HepG2 (cell line): ENCODE data around the gene PSG6. TPM values are rescaled to one million over a fixed set of nuclear protein-coding genes. Genes with fewer than 3 reads are reported as not detected.
"Not testable (repeated sequence)": the region's sequence is repeated elsewhere in the genome, so short reads cannot be mapped to it uniquely, and the experiment has no call there.

Experiments used
- ATAC-seq: fragments of 200-7000 bp; cut with Tn5 transposase; 3 replicates; pipeline ENCODE4 v1.9.1; 2020; ENCODE audit warnings: mild to moderate bottlenecking, moderate library complexity
- BruUV-seq: library from RNA; stranded (reverse); fragments of 400-500 nt; replicated peaks from 2 replicates; lab custom pipeline; 2021; lab: Mats Ljungman, UMichigan
- CTCF ChIA-PET: fragments of 300-600 bp; formaldehyde crosslinking; extraction: SDS; loops from one replicate; lab custom pipeline; 2021; ENCODE audit warnings: low total read pairs, inconsistent platforms, low intra/inter-chr PET ratio; lab: Yijun Ruan, JAX
- POLR2A ChIA-PET: fragments of 350-600 bp; sonication (Branson Sonifier 250); formaldehyde crosslinking; loops from one replicate; lab custom pipeline; 2020; ENCODE audit warnings: antibody characterized with exemption, inconsistent platforms; lab: Yijun Ruan, JAX
- DNase-seq: peaks from one replicate; pipeline ENCODE4 v3.0.0-alpha.2; 2015; ENCODE audit warnings: low spot score
- FAIRE-seq: peaks from 3 replicates; lab custom pipeline; 2011; peaks lifted over from hg19 to GRCh38; lab: Jason Lieb, UNC
- H2AFZ ChIP-seq: one replicate; pipeline ENCODE4 v1.6.1; 2011; ENCODE audit warnings: low read length, inconsistent platforms
- H3K27ac ChIP-seq: fragments of 300-600 bp; 3 replicates; pipeline ENCODE4 v1.8.0; 2011; ENCODE audit warnings: mixed run types, mild to moderate bottlenecking, mixed read lengths, low read length, inconsistent platforms; ENCODE audit not compliant: insufficient read depth; ENCODE audit errors: extremely low read length
- H3K27me3 ChIP-seq, 2 experiments: fragments of 200-600 bp in 1 of 2; 2 replicates in 1 of 2; 3 replicates in 1 of 2; pipeline versions ENCODE4 v1.6.0 to v1.8.0; 2011; ENCODE audit warnings: low read length in 2 of 2, mild to moderate bottlenecking in 2 of 2, moderate library complexity in 2 of 2, inconsistent platforms in 1 of 2; ENCODE audit not compliant: insufficient read depth in 2 of 2, control insufficient read depth in 1 of 2
- H3K36me3 ChIP-seq, 2 experiments: fragments of 200-600 bp in 1 of 2; replicated peaks in 1 of 2; 2 replicates in 1 of 2; 3 replicates in 1 of 2; pipeline versions ENCODE4 v1.5.1 to v1.8.0; 2011; ENCODE audit warnings: low read length in 2 of 2, inconsistent platforms in 1 of 2; ENCODE audit not compliant: insufficient read depth in 2 of 2, control insufficient read depth in 1 of 2
- H3K4me1 ChIP-seq: 2 replicates; pipeline ENCODE4 v1.5.1; 2012; ENCODE audit warnings: low read length, inconsistent platforms; ENCODE audit not compliant: insufficient read depth
- H3K4me2 ChIP-seq: 2 replicates; pipeline ENCODE4 v1.6.0; 2011; ENCODE audit warnings: low read depth, low read length, inconsistent platforms
- H3K4me3 ChIP-seq, 3 experiments: fragments of 200-600 bp in 1 of 3; sonication (generic), shearing (Covaris generic) in 1 of 3; replicated peaks in 1 of 3; 2 replicates each; pipeline ENCODE4 v1.5.1; 2011 to 2016; ENCODE audit warnings: low read length in 3 of 3, inconsistent platforms in 2 of 3, low read depth in 2 of 3, mild to moderate bottlenecking in 2 of 3, control low read depth in 1 of 3, mixed read lengths in 1 of 3; ENCODE audit not compliant: insufficient read depth in 1 of 3
- H3K79me2 ChIP-seq: one replicate; pipeline ENCODE4 v1.6.1; 2011; ENCODE audit warnings: low read length, inconsistent platforms; ENCODE audit not compliant: insufficient read depth
- H3K9ac ChIP-seq: 2 replicates; pipeline ENCODE4 v1.6.0; 2011; ENCODE audit warnings: mild to moderate bottlenecking, low read depth, low read length, inconsistent platforms; ENCODE audit not compliant: insufficient read depth
- H3K9me3 ChIP-seq: 2 replicates; pipeline ENCODE4 v1.5.1; 2012; ENCODE audit warnings: mild to moderate bottlenecking, low read length
- H4K20me1 ChIP-seq: 2 replicates; pipeline ENCODE4 v1.6.0; 2011; ENCODE audit warnings: inconsistent platforms, mild to moderate bottlenecking, low read length, moderate library complexity; ENCODE audit not compliant: insufficient read depth
- CTCF ChIP-seq: sonication (generic); formaldehyde crosslinking; IDR thresholded peaks from 2 replicates; pipeline ENCODE4 v1.5.0; 2020; ENCODE audit warnings: mild to moderate bottlenecking, missing genetic modification reagents, moderate library complexity
- MAX ChIP-seq: IDR thresholded peaks from 2 replicates; pipeline ENCODE4 v1.6.1; 2012; ENCODE audit warnings: inconsistent platforms
- MNT ChIP-seq: fragments of 450-650 bp; IDR thresholded peaks from 2 replicates; pipeline ENCODE4 v1.6.1; 2016
- WGBS: methylation state at CpG from one replicate; pipeline ENCODE4 v1.1.6; 2017; ENCODE audit warnings: low lambda C conversion rate; 5-methylcytosine and 5-hydroxymethylcytosine counted together
- in situ Hi-C: cut with HindIII; loops from 2 replicates; pipeline ENCODE4 v1.10.0; 2017; ENCODE audit warnings: low pct_unique_long_range_greater_than_20kb; ENCODE audit not compliant: extremely low pct_ligation_motif_present
- intact Hi-C: fragments of 100-400 bp; cut with micrococcal nuclease; formaldehyde crosslinking; loops from one replicate; pipeline ENCODE4 v1.10.0; 2022; ENCODE audit not compliant: unreplicated experiment
- polyA plus RNA-seq, 8 experiments: library from polyadenylated mRNA; depleted of rRNA in 3 of 8; stranded (reverse) in 7 of 8; unstranded in 1 of 8; fragments of >200 nt; fragmentation: Illumina TruSeq in 4 of 8; extraction: Trizol in 4 of 8; gene quantifications; 2 replicates each; pipeline versions ENCODE4 v1.2.1 to v1.2.3, GENCODE V29; 2011 to 2016; ENCODE audit warnings: low read depth in 4 of 8, missing spikeins in 1 of 8, mixed read lengths in 1 of 8; ENCODE audit not compliant: insufficient read depth in 1 of 8
- total RNA-seq, 5 experiments: library from RNA; depleted of rRNA; stranded (reverse); fragments of >200 nt; fragmentation: Illumina TruSeq; extraction: Trizol; gene quantifications; 2 replicates each; pipeline ENCODE4 v1.2.3, GENCODE V29; 2016; ENCODE audit warnings: low read depth in 1 of 5

The PSG6 gene
- total and polyA plus RNA-seq, 2 of the 13 experiments (the other 11 are each of a cell fraction or from before 2014, with no cell fraction given): not detected

GRCh38 chr19:42881279-42881678 lies 36.4 kb downstream of the PSG6 start:
- H3K27ac ChIP-seq, BruUV-seq, H3K27me3 ChIP-seq, H4K20me1 ChIP-seq, H3K4me1 ChIP-seq, H3K9me3 ChIP-seq, H3K4me3 ChIP-seq, in situ Hi-C loops, POLR2A ChIA-PET, CTCF ChIA-PET, FAIRE-seq, H3K36me3 ChIP-seq, H3K9ac ChIP-seq, H3K79me2 ChIP-seq, H2AFZ ChIP-seq, ATAC-seq, DNase-seq, H3K4me2 ChIP-seq: not testable (repeated sequence)
- intact Hi-C loops: loop anchor here (10.0 kb wide), 1 partner anchor 86 kb away; no protein-coding TSS in a partner anchor
- peak; percentile 97 for TF ChIP-seq MNT
- peak; percentile 52 for TF ChIP-seq CTCF (CRISPR knock-in tag)
- 0 out of 2 replicates have a peak, but pooled peaks have one; percentile 33 for TF ChIP-seq MAX
- WGBS: 42% methylated on average over 6 of the region's 8 CpGs

- in situ Hi-C loops, POLR2A ChIA-PET: not testable (repeated sequence)
- intact Hi-C loops: loop anchor here (10.0 kb wide), 1 partner anchor 86 kb away; no protein-coding TSS in a partner anchor
These were observed 37.1 kb downstream of the PSG6 start for GRCh38 chr19:42880621-42881020.

More at GRCh38 chr19:42880621-42881020, 37.1 kb downstream of the PSG6 start:
- BruUV-seq, H3K4me2 ChIP-seq, H3K9ac ChIP-seq, H3K36me3 ChIP-seq, H3K27me3 ChIP-seq, H3K4me1 ChIP-seq, H3K9me3 ChIP-seq, CTCF ChIA-PET, FAIRE-seq, ATAC-seq, H3K4me3 ChIP-seq, H4K20me1 ChIP-seq, H3K27ac ChIP-seq, H3K79me2 ChIP-seq, DNase-seq, H2AFZ ChIP-seq: not testable (repeated sequence)
- 25% methylated on average over 4 of the region's 9 CpGs for WGBS
